GM21367 (cell line): ENCODE results near the gene BICRAL.
"Not testable (repeated sequence)": the region's sequence is repeated elsewhere in the genome, so short reads cannot be mapped to it uniquely, and the experiment has no call there.

ENCODE experiments used
- ATAC-seq: cut with Tn5 transposase; IDR thresholded peaks from one replicate; pipeline ENCODE4 v1.9.1; 2021; ENCODE audit not compliant: unreplicated experiment

BICRAL gene

DNA sequence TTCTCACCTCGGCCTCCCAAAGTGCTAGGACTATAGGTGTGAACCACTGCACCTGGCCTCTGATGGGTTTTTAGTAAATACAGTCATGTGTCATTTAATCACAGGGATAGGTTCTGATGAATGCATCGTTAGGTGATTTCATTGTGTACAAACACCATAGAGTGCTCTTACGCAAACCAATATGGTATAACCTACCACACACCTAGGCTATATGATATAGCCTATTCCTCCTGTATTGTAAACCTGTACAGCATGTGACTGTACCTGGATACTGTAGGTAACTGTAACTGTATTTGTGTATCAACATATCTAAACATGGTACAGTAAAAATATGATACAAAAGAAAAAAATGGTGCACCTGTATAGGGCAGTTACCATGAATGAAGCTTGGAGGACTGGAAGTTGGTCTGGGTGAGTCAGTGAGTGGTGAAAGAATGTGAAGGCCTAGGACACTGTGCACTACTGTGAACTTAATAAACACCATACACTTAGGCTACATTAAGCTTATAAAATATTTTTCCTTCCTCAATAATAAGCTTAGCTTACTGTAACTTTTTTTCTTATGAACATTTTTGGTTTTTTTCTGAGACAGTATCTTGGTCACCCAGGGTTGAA lies 10.0 kb downstream of the BICRAL start:
- no peak for ATAC-seq

- no peak for ATAC-seq
These were observed 13.8 kb downstream of the BICRAL start for GRCh38 chr6:42795651-42796050.

- no peak for ATAC-seq
These were observed 14.3 kb downstream of the BICRAL start for GRCh38 chr6:42796171-42796570.

- ATAC-seq: not testable (repeated sequence)
These were observed 15.8 kb downstream of the BICRAL start for GRCh38 chr6:42797696-42798095.

DNA sequence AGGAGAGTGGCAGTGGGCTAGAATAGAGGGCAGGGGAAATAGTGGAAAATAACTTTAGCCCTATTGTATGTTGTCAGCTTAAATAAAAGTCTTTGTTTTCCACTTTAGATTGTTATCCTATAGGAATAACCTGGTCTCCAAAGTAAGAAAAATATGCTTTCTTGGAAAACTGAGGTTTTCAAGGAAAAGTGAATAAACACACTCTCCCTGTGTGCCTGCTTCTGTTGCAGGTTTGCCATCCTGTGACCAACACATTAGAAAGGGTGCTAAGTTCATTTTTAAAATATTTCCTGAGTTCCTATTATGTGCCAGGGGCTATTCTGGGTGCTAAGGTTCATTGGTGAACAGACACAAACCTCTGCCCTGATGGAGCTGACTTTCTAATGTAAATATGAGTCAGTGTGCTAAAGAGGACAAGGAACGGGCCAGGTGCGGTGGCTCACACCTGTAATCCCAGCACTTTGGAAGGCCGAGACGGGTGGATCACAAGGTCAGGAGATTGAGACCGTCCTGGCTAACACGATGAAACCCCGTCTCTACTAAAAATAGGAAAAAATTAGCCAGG lies 23.5 kb downstream of the BICRAL start:
- ATAC-seq: no peak

DNA sequence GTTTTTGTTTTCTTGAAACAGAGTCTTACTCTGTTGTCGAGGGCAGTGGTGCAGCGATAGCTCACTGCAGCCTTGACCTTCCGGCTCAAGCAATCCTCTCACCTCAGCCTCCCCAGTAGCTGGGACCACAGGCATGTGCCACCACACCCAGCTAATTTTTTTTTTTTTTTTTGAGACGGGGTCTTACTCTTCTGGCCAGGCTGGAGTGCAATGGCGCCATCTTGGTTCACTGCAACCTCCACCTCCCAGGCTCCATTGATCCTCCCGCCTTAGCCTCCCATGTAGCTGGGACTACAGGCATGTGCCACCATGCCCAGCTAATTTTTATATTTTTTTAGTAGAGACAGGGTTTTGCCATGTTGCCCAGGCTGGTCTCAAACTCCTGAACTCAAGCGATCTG lies 24.5 kb downstream of the BICRAL start:
- not testable (repeated sequence) for ATAC-seq

DNA sequence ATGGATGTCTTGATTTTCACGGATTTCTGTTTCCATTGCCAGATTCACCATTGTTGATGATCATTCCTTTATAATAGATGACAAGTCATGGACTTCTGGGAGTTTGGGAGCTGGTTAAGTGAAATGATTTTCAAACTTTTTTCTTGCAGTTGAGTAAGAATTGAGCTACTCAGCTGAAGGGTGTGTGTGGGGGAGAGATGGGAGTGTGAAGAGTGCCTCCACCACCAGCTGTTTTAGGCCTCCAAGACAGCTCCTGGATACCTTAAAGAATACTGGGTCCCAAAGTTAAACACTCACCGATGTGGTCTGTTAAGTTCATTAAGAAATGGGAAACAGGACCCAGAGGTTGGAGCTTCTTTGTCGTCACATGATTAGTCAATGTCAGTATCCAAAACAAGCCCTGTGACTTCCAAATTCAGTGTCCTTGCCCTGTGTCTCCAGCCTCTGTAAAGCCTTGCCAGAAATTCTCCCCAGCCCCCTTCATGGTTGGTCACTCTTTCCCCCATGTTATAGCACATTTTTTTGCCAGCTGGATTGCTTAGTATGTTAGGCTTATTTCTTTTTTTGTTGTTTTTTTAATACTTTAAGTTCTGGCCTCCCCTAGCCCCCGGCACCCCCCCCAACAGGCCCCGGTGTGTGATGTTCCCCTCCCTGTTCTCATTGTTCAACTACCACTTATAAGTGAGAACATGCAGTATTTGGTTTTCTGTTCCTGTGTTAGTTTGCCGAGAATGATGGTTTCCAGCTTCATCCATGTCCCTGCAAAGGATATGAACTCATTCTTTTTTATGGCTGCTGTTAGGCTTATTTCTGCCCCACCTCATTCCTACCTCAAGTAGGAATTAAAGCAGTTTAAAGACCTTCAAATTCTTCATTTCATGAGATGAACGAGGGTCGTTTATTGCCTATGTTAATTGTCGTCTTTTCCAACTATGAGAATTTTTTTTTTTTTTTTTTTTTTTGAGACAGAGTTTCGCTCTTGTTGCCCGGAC lies 26.9 kb downstream of the BICRAL start:
- ATAC-seq: no peak

GRCh38 chr6:42813074-42813645 lies 31.3 kb downstream of the BICRAL start:
- no peak for ATAC-seq

DNA sequence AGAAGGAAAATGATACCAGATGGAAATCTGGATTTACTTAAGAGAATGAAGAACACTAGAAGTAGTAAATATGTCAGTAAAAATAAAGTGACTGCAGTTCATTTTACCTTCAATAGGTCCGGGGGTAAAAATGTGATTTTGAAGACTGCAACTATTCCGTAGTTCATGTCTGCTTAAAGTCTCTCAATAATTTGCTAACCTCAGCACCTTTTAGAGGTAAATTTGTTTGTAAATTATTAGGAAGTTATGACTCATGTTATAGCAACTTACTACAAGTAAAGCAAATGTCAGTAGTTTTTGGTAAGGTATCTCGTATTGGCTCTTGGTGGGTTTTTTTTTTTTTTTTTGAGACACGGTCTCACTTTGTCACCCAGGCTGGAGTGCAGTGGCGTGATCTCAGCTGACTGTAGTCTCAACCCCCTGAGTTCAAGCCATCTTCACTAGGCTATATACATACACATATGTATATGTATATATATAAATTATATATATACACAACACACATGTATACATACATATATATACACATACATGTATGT lies 32.1 kb downstream of the BICRAL start:
- no peak for ATAC-seq

DNA sequence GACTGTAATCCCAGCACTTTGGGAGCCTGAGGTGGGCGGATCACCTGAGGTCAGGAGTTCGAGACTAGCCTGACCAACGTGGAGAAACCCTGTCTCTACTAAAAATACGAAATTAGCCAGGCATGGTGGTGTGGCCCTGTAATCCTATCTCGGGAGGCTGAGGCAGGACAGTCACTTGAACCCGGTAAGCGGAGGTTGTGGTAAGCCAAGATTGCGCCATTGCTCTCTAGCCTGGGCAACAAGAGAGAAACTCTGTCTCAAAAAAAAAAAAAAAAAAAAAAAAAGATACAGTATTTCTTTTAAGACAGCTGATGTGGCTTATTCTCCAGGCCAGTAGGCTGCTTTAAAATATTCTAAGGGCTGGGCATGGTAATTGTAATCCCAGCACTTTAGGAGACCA lies 33.9 kb downstream of the BICRAL start:
- ATAC-seq: not testable (repeated sequence)

- no peak for ATAC-seq
These were observed 36.1 kb downstream of the BICRAL start for GRCh38 chr6:42817907-42818306.

GRCh38 chr6:42818416-42818815 lies 36.6 kb downstream of the BICRAL start:
- ATAC-seq: no peak

- ATAC-seq: no peak
These were observed 37.0 kb downstream of the BICRAL start for GRCh38 chr6:42818878-42819277.

GRCh38 chr6:42819803-42820511 lies 38.1 kb downstream of the BICRAL start:
- ATAC-seq: no peak

DNA sequence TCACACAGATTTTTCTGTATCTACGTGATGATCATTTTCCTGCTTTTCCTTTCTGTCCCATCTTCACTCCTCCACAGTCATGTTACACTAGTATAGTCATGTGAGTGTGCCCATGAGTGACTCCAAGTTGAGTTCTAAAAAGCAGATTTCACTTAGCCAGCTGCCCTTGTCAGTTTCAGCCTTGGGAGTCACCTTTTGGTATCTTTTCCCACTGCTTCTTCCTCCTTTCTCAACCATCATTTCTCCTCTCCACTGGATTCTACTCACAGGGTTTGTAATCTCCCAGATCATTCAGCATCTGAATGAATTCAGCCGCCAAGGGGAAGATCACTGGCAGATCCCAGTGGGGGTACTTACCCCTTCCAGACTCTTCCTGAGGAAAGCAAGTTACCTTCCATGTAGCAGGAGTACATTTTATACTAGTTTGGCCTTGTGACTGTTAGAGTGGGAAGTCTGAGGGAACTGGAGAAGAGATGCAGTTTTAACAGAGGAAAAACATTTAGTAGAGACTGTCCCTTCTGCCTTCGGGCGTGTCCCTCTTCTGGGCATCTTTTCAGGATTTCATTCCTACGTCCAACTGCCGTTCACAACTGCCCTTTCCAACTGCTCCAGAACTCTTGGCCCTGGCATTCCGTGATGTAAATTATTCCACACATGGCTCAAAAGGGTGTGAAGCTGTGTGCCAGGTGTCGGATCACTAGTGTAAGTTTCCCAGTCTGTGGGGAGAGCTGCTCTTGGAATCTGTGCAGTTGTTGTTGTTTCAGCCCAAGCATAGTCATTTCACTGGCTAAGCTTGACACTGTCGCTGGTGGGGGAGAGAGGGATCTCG lies 38.9 kb downstream of the BICRAL start:
- no peak for ATAC-seq

DNA sequence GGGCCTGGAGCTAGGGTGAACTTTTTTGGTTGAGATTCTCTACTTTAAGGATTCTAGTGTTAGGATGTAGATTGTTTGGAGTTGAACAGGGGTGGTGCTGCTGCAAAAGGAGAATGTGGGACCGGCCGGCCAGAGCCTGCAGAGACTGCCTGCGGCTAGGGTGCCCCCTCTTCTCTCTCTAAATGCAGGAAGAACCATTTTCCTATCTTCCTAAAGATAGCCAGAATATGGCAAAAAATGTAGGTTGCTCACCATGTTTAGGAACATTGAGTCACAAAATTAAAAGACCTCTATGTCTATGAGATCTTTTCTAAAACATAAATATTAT lies 39.5 kb downstream of the BICRAL start:
- ATAC-seq: no peak

GRCh38 chr6:42821846-42822245 lies 40.0 kb downstream of the BICRAL start:
- ATAC-seq: no peak

- ATAC-seq: no peak
These were observed 47.8 kb downstream of the BICRAL start for GRCh38 chr6:42829561-42830092.

- ATAC-seq: no peak
These were observed 49.4 kb downstream of the BICRAL start for GRCh38 chr6:42831237-42831636.

DNA sequence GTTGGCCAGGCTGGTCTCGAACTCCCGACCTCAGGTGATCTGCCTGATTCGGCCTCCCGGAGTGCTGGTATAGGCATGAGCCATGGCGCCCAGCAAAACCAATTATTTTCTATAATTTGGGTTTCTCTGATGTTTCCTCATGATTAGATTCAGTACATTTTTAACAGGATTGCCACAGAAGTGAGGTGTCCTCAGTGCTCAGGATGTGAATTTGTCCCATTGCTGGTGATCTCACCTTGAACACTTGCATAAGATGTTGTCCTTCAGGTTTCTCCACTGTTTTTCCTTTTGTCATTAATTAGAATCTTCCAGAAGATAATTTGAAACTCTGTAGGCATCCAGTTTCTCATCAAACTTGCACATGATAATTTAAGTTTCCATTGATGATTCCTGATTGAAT lies 52.2 kb downstream of the BICRAL start:
- no peak for ATAC-seq
